ENCODE results near the gene PIGU.

DNA sequence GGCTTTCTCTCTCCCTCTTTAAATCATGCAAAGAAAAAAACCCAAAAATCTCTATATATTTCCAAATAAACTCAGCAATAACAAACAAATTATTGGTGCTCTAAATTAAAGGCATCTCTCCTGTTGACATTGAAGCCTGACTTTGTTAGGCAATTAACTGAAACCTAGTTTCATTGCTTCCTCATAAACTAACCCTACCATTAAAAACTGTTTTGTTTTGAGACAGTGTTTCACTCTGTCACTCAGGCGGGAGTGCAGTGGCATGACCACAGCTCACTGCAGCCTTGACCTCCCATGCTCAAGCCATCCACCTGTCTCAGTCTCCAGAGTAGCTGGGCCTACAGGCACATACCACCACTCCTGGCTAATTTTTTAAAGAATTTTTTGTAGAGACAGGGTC is 34.9 kb downstream of the PIGU start:
- TF ChIP-seq RBBP5 (IDR thresholded peaks at IDR 0.05; ENCODE audit: borderline replicate concordance, insufficient read depth, low read length, poor library complexity, severe bottlenecking) (no peak), POLR2AphosphoS5 (IDR thresholded peaks at IDR 0.05; ENCODE audit: control insufficient read depth, insufficient read depth, low read depth, low read length) (no peak), ZNF740 (CRISPR knock-in tag; IDR thresholded peaks at IDR 0.05) (no peak), ZNF740 (tag; IDR thresholded peaks at IDR 0.05) (no peak), PTBP1 (IDR thresholded peaks at IDR 0.05; ENCODE audit: low read depth, low read length) (no peak), EP300 (IDR thresholded peaks at IDR 0.05; ENCODE audit: low read length) (no peak), HBP1 (CRISPR knock-in tag; IDR thresholded peaks at IDR 0.05) (no peak), POLR2A (conservative IDR thresholded peaks at IDR 0.05) (no peak), HOXB6 (CRISPR knock-in tag; IDR thresholded peaks at IDR 0.05; ENCODE audit: borderline replicate concordance) (no peak)
- TF ChIP-seq, protein P1, sequence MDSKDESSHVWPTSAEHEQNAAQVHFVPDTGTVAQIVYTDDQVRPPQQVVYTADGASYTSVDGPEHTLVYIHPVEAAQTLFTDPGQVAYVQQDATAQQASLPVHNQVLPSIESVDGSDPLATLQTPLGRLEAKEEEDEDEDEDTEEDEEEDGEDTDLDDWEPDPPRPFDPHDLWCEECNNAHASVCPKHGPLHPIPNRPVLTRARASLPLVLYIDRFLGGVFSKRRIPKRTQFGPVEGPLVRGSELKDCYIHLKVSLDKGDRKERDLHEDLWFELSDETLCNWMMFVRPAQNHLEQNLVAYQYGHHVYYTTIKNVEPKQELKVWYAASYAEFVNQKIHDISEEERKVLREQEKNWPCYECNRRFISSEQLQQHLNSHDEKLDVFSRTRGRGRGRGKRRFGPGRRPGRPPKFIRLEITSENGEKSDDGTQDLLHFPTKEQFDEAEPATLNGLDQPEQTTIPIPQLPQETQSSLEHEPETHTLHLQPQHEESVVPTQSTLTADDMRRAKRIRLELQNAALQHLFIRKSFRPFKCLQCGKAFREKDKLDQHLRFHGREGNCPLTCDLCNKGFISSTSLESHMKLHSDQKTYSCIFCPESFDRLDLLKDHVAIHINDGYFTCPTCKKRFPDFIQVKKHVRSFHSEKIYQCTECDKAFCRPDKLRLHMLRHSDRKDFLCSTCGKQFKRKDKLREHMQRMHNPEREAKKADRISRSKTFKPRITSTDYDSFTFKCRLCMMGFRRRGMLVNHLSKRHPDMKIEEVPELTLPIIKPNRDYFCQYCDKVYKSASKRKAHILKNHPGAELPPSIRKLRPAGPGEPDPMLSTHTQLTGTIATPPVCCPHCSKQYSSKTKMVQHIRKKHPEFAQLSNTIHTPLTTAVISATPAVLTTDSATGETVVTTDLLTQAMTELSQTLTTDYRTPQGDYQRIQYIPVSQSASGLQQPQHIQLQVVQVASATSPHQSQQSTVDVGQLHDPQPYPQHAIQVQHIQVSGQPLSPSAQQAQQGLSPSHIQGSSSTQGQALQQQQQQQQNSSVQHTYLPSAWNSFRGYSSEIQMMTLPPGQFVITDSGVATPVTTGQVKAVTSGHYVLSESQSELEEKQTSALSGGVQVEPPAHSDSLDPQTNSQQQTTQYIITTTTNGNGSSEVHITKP (IDR thresholded peaks at IDR 0.05; ENCODE audit: partially characterized antibody) = no peak

Data from K562 (cell line).